Measurements from ENCODE around the gene OVCA2.

- no peak for TF ChIP-seq EZH2 (IDR thresholded peaks at IDR 0.05; ENCODE audit: borderline replicate concordance, low read depth, low read length, severe bottlenecking)
- no peak for TF ChIP-seq CTCF (IDR thresholded peaks at IDR 0.05; ENCODE audit: extremely low read depth in 1 of 2, insufficient read depth in 1 of 2, low read depth in 1 of 2, low read length in 2 of 2)
- TF ChIP-seq POLR2A (IDR thresholded peaks at IDR 0.05; ENCODE audit: low read depth, low read length): no peak
Measured at GRCh38 chr17:2074919-2075318, 33.1 kb downstream of the OVCA2 start.

Measured in endothelial cell of umbilical vein (primary cell).